ENCODE measurements around the gene MYL7. TPM values are rescaled to one million over a fixed set of nuclear protein-coding genes. Genes with fewer than 3 reads are reported as not detected.
"Not testable (repeated sequence)": the region's sequence is repeated elsewhere in the genome, so short reads cannot be mapped to it uniquely, and the experiment has no call there.

The MYL7 gene
- total RNA-seq, 1 donor from 2014 or later = 7.6 TPM

- TF ChIP-seq CTCF (IDR thresholded peaks at IDR 0.05; ENCODE audit: partially characterized antibody, unreplicated experiment) = no peak
- no peak for DNase-seq
- peaks cover 6% of the 10 kb centered on the region for H3K27me3 Mint-ChIP-seq (ENCODE audit: unreplicated experiment)
Observed at GRCh38 chr7:44172352-44172751, 31.2 kb upstream of the MYL7 start.

GRCh38 chr7:44171901-44172300 lies 30.8 kb upstream of the MYL7 start:
- not testable (repeated sequence) for H3K27ac Mint-ChIP-seq (ENCODE audit: unreplicated experiment); H3K4me1 Mint-ChIP-seq (ENCODE audit: low read depth, unreplicated experiment); H3K27me3 Mint-ChIP-seq (ENCODE audit: unreplicated experiment); H3K4me3 Mint-ChIP-seq (ENCODE audit: unreplicated experiment); DNase-seq; H3K9me3 Mint-ChIP-seq (ENCODE audit: unreplicated experiment)
- peaks cover 20% of the 10 kb centered on the region for H3K36me3 Mint-ChIP-seq (ENCODE audit: unreplicated experiment)

More at GRCh38 chr7:44172352-44172751, 31.2 kb upstream of the MYL7 start:
- peaks cover 10% of the 10 kb centered on the region for H3K4me1 Mint-ChIP-seq (ENCODE audit: low read depth, unreplicated experiment)
- H3K27ac Mint-ChIP-seq (ENCODE audit: unreplicated experiment) = no peak overlapping the region
- H3K36me3 Mint-ChIP-seq (ENCODE audit: unreplicated experiment) = peaks cover 20% of the 10 kb centered on the region
- no peak overlapping the region for H3K4me3 Mint-ChIP-seq (ENCODE audit: unreplicated experiment)
- H3K9me3 Mint-ChIP-seq (ENCODE audit: unreplicated experiment) = peaks cover 9% of the 10 kb centered on the region

GRCh38 chr7:44167920-44168319 lies 26.8 kb upstream of the MYL7 start:
- no peaks in the 10 kb centered on the region for H3K9me3 Mint-ChIP-seq (ENCODE audit: unreplicated experiment)
- DNase-seq = no peak
- H3K36me3 Mint-ChIP-seq (ENCODE audit: unreplicated experiment) = peaks cover 22% of the 10 kb centered on the region
- no peak for TF ChIP-seq CTCF (IDR thresholded peaks at IDR 0.05; ENCODE audit: partially characterized antibody, unreplicated experiment)
- no peak overlapping the region for H3K4me3 Mint-ChIP-seq (ENCODE audit: unreplicated experiment)
- H3K27me3 Mint-ChIP-seq (ENCODE audit: unreplicated experiment) = no peaks in the 10 kb centered on the region
- H3K27ac Mint-ChIP-seq (ENCODE audit: unreplicated experiment) = no peak overlapping the region
- no peaks in the 10 kb centered on the region for H3K4me1 Mint-ChIP-seq (ENCODE audit: low read depth, unreplicated experiment)

- no peak for DNase-seq
- TF ChIP-seq CTCF (IDR thresholded peaks at IDR 0.05; ENCODE audit: partially characterized antibody, unreplicated experiment) = no peak
- Mint-ChIP-seq H3K27ac (ENCODE audit: unreplicated experiment) (no peak overlapping the region), H3K9me3 (ENCODE audit: unreplicated experiment) (no peaks in the 10 kb centered on the region), H3K27me3 (ENCODE audit: unreplicated experiment) (no peaks in the 10 kb centered on the region), H3K36me3 (ENCODE audit: unreplicated experiment) (peaks cover 10% of the 10 kb centered on the region), H3K4me3 (ENCODE audit: unreplicated experiment) (no peak overlapping the region), H3K4me1 (ENCODE audit: low read depth, unreplicated experiment) (no peaks in the 10 kb centered on the region)
Observed at GRCh38 chr7:44163591-44163990, 22.5 kb upstream of the MYL7 start.

- DNase-seq = no peak
- H3K27me3 Mint-ChIP-seq (ENCODE audit: unreplicated experiment) = peaks cover 2% of the 10 kb centered on the region
- no peak for TF ChIP-seq CTCF (IDR thresholded peaks at IDR 0.05; ENCODE audit: partially characterized antibody, unreplicated experiment)
- no peak overlapping the region for H3K4me3 Mint-ChIP-seq (ENCODE audit: unreplicated experiment)
- H3K27ac Mint-ChIP-seq (ENCODE audit: unreplicated experiment) = no peak overlapping the region
- peaks cover 4% of the 10 kb centered on the region for H3K4me1 Mint-ChIP-seq (ENCODE audit: low read depth, unreplicated experiment)
- H3K9me3 Mint-ChIP-seq (ENCODE audit: unreplicated experiment) = peaks cover 2% of the 10 kb centered on the region
- H3K36me3 Mint-ChIP-seq (ENCODE audit: unreplicated experiment) = peaks cover 10% of the 10 kb centered on the region
Observed at GRCh38 chr7:44162785-44163395, 21.8 kb upstream of the MYL7 start.

All from glutamatergic neuron (in vitro differentiated cells).